HG02678 (cell line): ENCODE results near the gene PCYT2.
A peak's percentile ranks its signal among the peaks of the same experiment; 100 is the strongest.
"Not testable (repeated sequence)": the region's sequence is repeated elsewhere in the genome, so short reads cannot be mapped to it uniquely, and the experiment has no call there.

ENCODE experiments used
- ATAC-seq: cut with Tn5 transposase; IDR thresholded peaks from one replicate; pipeline ENCODE4 v1.9.1; 2021; ENCODE audit warnings: mild to moderate bottlenecking, moderate library complexity; ENCODE audit not compliant: unreplicated experiment

PCYT2 gene

GRCh38 chr17:81911277-81911961 lies at the start of gene PCYT2:
Gene PCYT2 (minus strand): TSS chr17:81911399. CDS start chr17:81911355, 44 bp downstream.
- peak; percentile 76 for ATAC-seq

DNA sequence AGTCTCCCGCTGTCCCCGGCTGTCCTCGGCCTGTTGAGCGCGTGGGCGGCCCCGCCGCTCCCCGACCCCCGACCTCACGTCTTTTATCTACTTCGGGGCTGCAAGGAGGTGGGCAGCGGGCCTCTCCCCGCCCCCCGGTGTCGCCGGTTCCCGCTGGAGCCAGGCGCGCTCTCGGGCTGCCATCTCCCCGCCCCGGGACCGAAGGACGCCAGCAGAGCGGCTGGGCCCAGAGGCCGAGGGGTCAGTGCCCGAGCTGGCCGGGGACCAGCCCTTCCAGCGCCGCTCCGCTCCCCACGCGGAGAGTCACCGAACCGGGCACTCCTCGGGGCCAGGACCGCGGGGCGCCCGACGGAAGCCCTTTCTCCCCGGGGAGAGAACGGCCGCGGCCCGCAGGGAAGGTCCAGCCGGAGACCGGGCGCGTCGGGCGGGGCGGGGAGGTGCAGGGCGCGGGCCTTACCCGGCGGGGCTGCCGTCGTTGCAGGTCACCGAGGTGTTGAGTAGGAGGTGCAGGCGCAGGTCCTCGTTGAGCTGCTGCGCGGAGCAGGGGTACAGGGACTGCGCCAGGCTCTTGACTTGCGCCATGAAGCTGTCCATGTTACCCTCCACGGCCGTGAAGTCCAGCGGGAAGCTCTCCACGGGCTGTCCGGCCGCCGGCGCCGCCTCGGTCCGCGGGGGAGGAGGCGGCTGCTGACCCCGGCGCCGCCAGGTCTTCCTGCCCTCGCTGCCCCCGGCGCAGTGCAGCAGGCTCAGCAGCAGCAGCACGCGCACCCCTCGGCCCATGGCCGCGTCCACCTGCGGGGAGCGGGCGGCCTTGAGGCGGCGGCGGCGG lies 49.1 kb upstream of the PCYT2 start:
- no peak for ATAC-seq

- peak; percentile 67 for ATAC-seq
Observed at GRCh38 chr17:81959362-81960129, 48.3 kb upstream of the PCYT2 start.

GRCh38 chr17:81958633-81959342 lies 47.6 kb upstream of the PCYT2 start:
- no peak for ATAC-seq

DNA sequence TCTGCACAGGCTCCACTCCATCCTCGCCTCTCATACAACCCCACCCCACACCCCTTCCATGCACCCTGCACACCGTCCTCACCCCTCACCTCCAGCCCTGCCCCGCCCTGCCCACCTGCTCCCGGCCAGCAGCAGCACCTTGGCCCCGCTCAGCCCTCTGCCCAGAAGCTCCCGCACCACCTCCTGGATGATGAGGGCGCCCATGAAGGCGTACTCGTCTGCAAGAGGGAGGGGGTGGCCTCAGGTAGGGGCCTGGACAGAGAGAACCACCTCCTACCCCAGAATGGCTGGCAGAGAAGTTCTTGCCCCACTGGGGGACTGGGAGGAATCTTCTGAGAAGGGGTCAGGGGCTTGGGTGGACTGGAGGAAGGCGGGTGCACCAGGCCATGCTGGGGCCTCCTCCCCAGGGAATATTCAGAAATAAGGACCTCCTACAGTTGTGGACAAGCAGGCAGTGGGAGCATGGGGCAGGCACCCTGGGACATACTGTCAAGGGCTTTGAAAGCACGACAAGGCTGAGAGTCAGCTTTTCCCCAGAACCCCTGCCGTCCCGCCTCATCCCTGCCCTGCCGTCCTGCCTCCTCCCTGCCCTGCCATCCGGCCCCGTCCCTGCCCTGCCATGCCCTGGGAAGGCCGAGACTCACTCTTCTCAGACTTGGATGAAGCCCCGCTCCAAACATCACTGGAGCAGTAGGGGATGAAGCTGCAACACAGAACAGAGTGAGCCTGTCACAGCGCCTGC lies 46.7 kb upstream of the PCYT2 start:
- ATAC-seq: no peak

DNA sequence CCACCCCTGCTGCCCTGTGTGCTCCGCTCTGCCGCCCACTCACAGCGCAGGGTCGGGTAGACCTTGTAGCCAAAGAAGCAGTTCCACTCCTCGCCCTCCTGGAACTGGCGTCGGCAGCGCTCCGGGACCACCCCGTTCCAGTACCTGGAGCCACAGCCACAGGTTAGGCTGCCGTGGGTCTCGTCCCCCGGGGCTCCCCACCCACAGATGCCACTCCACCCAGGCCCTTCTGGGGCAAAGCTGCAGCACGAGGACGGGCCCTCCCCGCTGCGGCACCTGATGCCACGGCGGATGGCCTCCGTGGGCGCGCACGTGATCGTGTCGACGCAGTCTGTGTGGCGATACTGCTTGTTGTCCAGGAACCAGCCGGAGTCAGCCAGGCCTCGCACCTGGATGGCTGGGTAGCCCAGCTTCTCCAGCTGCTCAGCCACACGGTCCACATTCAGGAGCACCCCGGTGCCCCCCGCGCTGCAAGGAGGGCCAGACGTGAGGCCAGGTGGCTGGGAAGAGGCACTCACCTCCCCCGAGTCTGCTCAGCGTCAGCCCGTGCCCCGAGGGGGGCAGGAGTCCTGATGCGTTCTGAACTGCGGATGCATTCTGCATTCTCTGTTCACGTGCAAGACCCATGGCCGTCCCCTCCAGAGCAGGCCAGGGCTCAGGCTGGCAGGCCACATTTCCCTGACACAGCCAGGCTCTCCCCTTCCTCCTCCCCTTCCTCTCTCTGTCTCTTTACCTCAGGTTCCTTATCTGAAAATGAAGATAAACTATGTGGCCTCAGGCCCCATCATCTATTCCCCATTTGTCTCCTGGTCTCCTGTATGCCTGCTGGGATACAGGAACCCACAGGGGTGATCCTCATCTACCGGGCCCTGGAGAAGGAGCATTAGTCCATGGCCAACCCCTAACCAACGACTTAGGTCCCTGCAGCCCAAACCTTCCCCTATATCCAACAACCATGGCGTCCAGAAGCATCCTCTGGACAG lies 45.7 kb upstream of the PCYT2 start:
- ATAC-seq: no peak

DNA sequence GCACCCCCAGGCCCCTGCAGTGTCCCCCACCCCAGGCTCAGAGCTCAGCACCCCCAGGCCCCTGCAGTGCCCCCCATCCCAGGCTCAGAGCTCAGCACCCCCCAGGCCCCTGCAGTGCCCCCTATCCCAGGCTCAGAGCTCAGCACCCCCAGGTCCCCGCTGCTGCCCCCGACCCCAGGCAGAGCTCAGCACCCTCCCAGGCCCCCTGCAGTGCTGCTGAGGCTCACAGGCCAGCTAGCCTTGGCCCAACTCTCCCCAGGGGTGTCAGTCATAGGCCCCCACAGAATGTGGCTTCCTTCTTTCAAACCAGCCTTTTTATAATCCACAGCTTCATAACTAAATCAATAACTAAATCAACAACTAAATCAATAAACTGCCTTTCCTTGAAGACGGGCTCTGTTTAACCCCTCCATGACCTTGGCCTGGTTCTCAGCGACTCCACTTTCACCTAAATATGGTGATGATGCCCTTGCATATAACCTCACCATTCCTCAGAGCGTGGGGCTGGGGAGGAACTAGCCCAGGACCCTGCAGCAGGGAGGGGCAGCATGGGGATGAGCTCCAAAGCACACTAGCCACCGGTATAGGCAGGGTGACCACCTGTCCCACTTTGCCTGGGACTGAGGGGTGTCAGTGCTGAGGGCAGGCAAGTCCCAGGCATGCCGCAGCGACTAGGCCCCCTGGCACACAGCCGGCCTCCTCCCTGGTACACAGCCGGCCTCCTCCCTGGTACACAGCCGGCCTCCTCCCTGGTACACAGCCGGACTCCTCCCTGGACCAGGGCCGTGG lies 44.8 kb upstream of the PCYT2 start:
- no peak for ATAC-seq

GRCh38 chr17:81955058-81955681 lies 44.0 kb upstream of the PCYT2 start:
- ATAC-seq: no peak

GRCh38 chr17:81954131-81955057 lies 43.2 kb upstream of the PCYT2 start:
- no peak for ATAC-seq

DNA sequence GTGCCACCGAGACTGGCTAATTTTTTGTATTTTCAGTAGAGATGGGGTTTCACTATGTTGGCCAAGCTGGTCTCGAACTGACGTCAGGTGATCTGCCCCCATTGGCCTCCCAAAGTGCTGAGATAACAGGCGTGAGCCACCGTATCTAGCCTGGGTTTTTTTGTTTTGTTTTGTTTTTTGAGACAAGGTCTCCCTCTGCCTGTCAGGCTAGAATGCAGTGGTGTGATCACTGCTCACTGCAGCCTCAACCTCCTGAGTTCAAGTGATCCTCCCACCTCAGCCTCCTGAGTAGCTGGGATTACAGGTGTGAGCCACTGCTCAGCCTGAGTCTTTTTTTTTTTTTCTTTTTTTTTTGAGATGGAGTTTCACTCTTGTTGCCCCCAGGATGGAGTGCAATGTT lies 42.2 kb upstream of the PCYT2 start:
- ATAC-seq: not testable (repeated sequence)

GRCh38 chr17:81952792-81953228 lies 41.6 kb upstream of the PCYT2 start:
- no peak for ATAC-seq

GRCh38 chr17:81951785-81952684 lies 40.8 kb upstream of the PCYT2 start:
- ATAC-seq: no peak

GRCh38 chr17:81950501-81950900 lies 39.3 kb upstream of the PCYT2 start:
- no peak for ATAC-seq

DNA sequence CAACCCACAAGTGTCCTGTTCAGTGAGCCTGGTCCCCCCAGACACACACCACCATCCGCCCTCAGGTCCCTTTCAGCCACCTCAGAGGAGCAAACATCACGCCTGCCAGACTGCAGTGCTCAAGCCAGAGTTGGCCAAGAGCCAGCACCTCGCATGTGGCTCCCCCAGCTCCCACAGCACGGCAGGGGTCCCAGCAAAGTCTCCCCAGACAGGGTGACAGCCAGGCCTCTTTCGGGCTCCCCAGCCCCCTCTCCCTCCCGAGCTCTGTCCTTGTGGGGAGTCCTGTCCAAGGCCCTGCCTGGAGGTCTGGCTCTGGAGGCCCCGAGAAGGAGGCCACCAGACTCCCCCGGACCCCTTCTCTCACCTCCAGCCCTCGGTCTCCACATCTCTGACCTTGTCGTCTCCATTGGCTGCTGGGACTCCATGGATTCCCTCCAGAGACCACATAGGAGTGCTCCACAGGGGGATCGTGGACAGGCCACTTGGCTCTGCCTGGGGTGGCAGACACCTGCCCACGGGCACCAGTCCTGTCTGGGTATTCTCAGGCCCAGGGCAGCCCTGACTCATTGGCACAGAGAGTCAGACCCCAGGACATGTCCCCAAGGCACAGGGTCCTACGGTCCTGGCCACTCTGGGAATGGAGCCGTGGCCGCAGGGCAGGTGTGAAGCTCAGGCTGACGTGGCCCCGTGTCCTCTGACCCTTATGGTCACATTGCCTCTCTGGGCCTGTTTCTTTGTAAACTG lies 37.6 kb upstream of the PCYT2 start:
- ATAC-seq: no peak

- no peak for ATAC-seq
Observed at GRCh38 chr17:81947189-81947588, 36.0 kb upstream of the PCYT2 start, which contains the start of gene MYADML2. Gene MYADML2 (minus strand): TSS chr17:81947233. CDS start chr17:81941741, 5,492 bp downstream.
